ENCODE measurements around the gene TP53I3.
"Not testable (repeated sequence)": the region's sequence is repeated elsewhere in the genome, so short reads cannot be mapped to it uniquely, and the experiment has no call there.

The TP53I3 gene

GRCh38 chr2:24084386-24085199 lies at the start of gene TP53I3:
Gene TP53I3, minus strand, starts transcription at chr2:24084834. Its CDS starts 508 bp downstream, at chr2:24084326.
- DNase-seq (ENCODE audit: low spot score), result peak; percentile 92

- DNase-seq (ENCODE audit: low spot score), result no peak
Observed at GRCh38 chr2:24132543-24132942, 47.9 kb upstream of the TP53I3 start.

GRCh38 chr2:24125956-24126355 lies 41.3 kb upstream of the TP53I3 start:
- DNase-seq (ENCODE audit: low spot score), result no peak

GRCh38 chr2:24123922-24124580 lies 39.4 kb upstream of the TP53I3 start:
- no peak for DNase-seq (ENCODE audit: low spot score)

GRCh38 chr2:24123195-24123921 lies 38.7 kb upstream of the TP53I3 start, which contains the start of the genes FAM228B and PFN4:
Gene FAM228B, plus strand, starts transcription at chr2:24123469. Its CDS starts 893 bp downstream, at chr2:24124362.
Gene PFN4, minus strand, starts transcription at chr2:24123334. Its CDS starts 799 bp downstream, at chr2:24122535.
- peak; percentile 81 for DNase-seq (ENCODE audit: low spot score)

- no peak for DNase-seq (ENCODE audit: low spot score)
Observed at GRCh38 chr2:24122366-24123194, 37.9 kb upstream of the TP53I3 start.

GRCh38 chr2:24121469-24121868 lies 36.8 kb upstream of the TP53I3 start:
- no peak for DNase-seq (ENCODE audit: low spot score)

- DNase-seq (ENCODE audit: low spot score), result no peak
Observed at GRCh38 chr2:24121066-24121465, 36.4 kb upstream of the TP53I3 start.

- no peak for DNase-seq (ENCODE audit: low spot score)
Observed at GRCh38 chr2:24117902-24118301, 33.3 kb upstream of the TP53I3 start.

GRCh38 chr2:24115057-24115456 lies 30.4 kb upstream of the TP53I3 start:
- DNase-seq (ENCODE audit: low spot score), result peak; percentile 1

- no peak for DNase-seq (ENCODE audit: low spot score)
Observed at GRCh38 chr2:24111407-24111901, 26.8 kb upstream of the TP53I3 start.

GRCh38 chr2:24110660-24111303 lies 26.1 kb upstream of the TP53I3 start:
- DNase-seq (ENCODE audit: low spot score), result no peak

- DNase-seq (ENCODE audit: low spot score), result not testable (repeated sequence)
Observed at GRCh38 chr2:24109431-24109830, 24.8 kb upstream of the TP53I3 start.

- no peak for DNase-seq (ENCODE audit: low spot score)
Observed at GRCh38 chr2:24107336-24107735, 22.7 kb upstream of the TP53I3 start.

- DNase-seq (ENCODE audit: low spot score), result no peak
Observed at GRCh38 chr2:24106786-24107185, 22.2 kb upstream of the TP53I3 start.

GRCh38 chr2:24105816-24106215 lies 21.2 kb upstream of the TP53I3 start:
- DNase-seq (ENCODE audit: low spot score), result no peak

GRCh38 chr2:24104906-24105305 lies 20.3 kb upstream of the TP53I3 start:
- DNase-seq (ENCODE audit: low spot score), result no peak

GRCh38 chr2:24104110-24104650 lies 19.5 kb upstream of the TP53I3 start:
- no peak for DNase-seq (ENCODE audit: low spot score)

- no peak for DNase-seq (ENCODE audit: low spot score)
Observed at GRCh38 chr2:24102677-24103076, 18.0 kb upstream of the TP53I3 start.

- no peak for DNase-seq (ENCODE audit: low spot score)
Observed at GRCh38 chr2:24101992-24102391, 17.4 kb upstream of the TP53I3 start.

- not testable (repeated sequence) for DNase-seq (ENCODE audit: low spot score)
Observed at GRCh38 chr2:24100732-24101131, 16.1 kb upstream of the TP53I3 start.

Data from LoVo (cell line).